GM23338 (cell line): ENCODE results near the gene THSD4. TPM values are rescaled to one million over a fixed set of nuclear protein-coding genes. Genes with fewer than 3 reads are reported as not detected.

Experiments used
- ATAC-seq: fragments of 200-7000 bp; cut with Tn5 transposase; 3 replicates; pipeline ENCODE4 v1.9.1; 2020
- DNase-seq: peaks from one replicate; pipeline ENCODE4 v3.0.0-alpha.2; 2015; ENCODE audit warnings: low spot score
- H2AFZ ChIP-seq: fragments of 200-600 bp; sonication (generic); 2 replicates; pipeline ENCODE4 v1.8.0; 2016; ENCODE audit warnings: antibody characterized with exemption, mild to moderate bottlenecking, moderate library complexity
- H3F3A ChIP-seq: fragments of 200-600 bp; sonication (generic); replicated peaks from 2 replicates; pipeline ENCODE4 v1.8.0; 2017; ENCODE audit warnings: antibody characterized with exemption, mixed run types, low read depth
- H3K27ac ChIP-seq: fragments of 200-600 bp; sonication (generic); 2 replicates; pipeline ENCODE4 v1.6.1; 2016; ENCODE audit warnings: low read depth
- H3K27me3 ChIP-seq: fragments of 200-600 bp; sonication (generic); 2 replicates; pipeline ENCODE4 v1.8.0; 2016; ENCODE audit warnings: mild to moderate bottlenecking, mixed run types, moderate library complexity; ENCODE audit not compliant: insufficient read depth
- H3K36me3 ChIP-seq: fragments of 200-600 bp; sonication (generic); 2 replicates; pipeline ENCODE4 v1.8.0; 2016; ENCODE audit warnings: mild to moderate bottlenecking; ENCODE audit not compliant: insufficient read depth
- H3K4me1 ChIP-seq: fragments of 200-600 bp; sonication (generic); 2 replicates; pipeline ENCODE4 v1.8.0; 2016; ENCODE audit warnings: mild to moderate bottlenecking, moderate library complexity; ENCODE audit not compliant: insufficient read depth
- H3K4me2 ChIP-seq: fragments of 200-600 bp; sonication (generic); 2 replicates; pipeline ENCODE4 v1.7.1; 2017; ENCODE audit warnings: mixed run types
- H3K4me3 ChIP-seq: fragments of 200-600 bp; sonication (generic); 2 replicates; pipeline ENCODE4 v1.6.1; 2016; ENCODE audit warnings: mixed run types
- H3K79me2 ChIP-seq: fragments of 200-600 bp; sonication (generic); replicated peaks from 2 replicates; pipeline ENCODE4 v1.8.0; 2017; ENCODE audit warnings: mild to moderate bottlenecking; ENCODE audit not compliant: insufficient read depth
- H3K9me2 ChIP-seq: fragments of 200-600 bp; sonication (generic); 2 replicates; pipeline ENCODE4 v1.8.0; 2017; ENCODE audit not compliant: insufficient read depth
- H4K20me1 ChIP-seq: fragments of 200-600 bp; sonication (generic); replicated peaks from 2 replicates; pipeline ENCODE4 v1.8.0; 2017; ENCODE audit warnings: mild to moderate bottlenecking; ENCODE audit not compliant: insufficient read depth
- H3K27ac Mint-ChIP-seq: 2 replicates; pipeline ENCODE4 v1.8.0; 2020; ENCODE audit warnings: inconsistent platforms, mild to moderate bottlenecking, moderate library complexity, mixed read lengths
- H3K27me3 Mint-ChIP-seq: 3 replicates; pipeline ENCODE4 v1.8.0; 2022; ENCODE audit warnings: low read depth, mild to moderate bottlenecking, moderate library complexity, mixed read lengths, inconsistent platforms; ENCODE audit not compliant: insufficient read depth, poor library complexity
- H3K36me3 Mint-ChIP-seq: 3 replicates; pipeline ENCODE4 v1.8.0; 2021; ENCODE audit warnings: low read depth, mild to moderate bottlenecking, inconsistent platforms, moderate library complexity, mixed read lengths
- H3K4me1 Mint-ChIP-seq: 3 replicates; pipeline ENCODE4 v1.8.0; 2020; ENCODE audit warnings: mild to moderate bottlenecking, inconsistent platforms, mixed read lengths
- H3K4me3 Mint-ChIP-seq: 3 replicates; pipeline ENCODE4 v1.8.0; 2021; ENCODE audit warnings: moderate library complexity, mild to moderate bottlenecking, inconsistent platforms, mixed read lengths
- H3K9me3 Mint-ChIP-seq: 3 replicates; pipeline ENCODE4 v1.8.0; 2020; ENCODE audit warnings: moderate library complexity, mild to moderate bottlenecking, inconsistent platforms, mixed read lengths
- CTCF ChIP-seq, 2 experiments: fragments of 200-600 bp in 1 of 2; sonication (generic) in 1 of 2; conservative IDR thresholded peaks; 2 replicates each; pipeline versions ENCODE4 v1.5.1 to v1.6.1; 2016 to 2017; ENCODE audit warnings: antibody characterized with exemption in 2 of 2, low read depth in 2 of 2, mild to moderate bottlenecking in 2 of 2, moderate library complexity in 1 of 2
- ETS1 ChIP-seq: IDR thresholded peaks from 2 replicates; pipeline ENCODE4 v1.6.1; 2016; ENCODE audit warnings: antibody characterized with exemption
- EZH2 ChIP-seq: fragments of 200-600 bp; sonication (generic); IDR thresholded peaks from one replicate; pipeline ENCODE4 v1.8.0; 2017; ENCODE audit warnings: antibody characterized with exemption, mild to moderate bottlenecking, low read depth; ENCODE audit not compliant: unreplicated experiment
- JUNB ChIP-seq: IDR thresholded peaks from one replicate; pipeline ENCODE4 v1.6.1; 2016; ENCODE audit warnings: antibody characterized with exemption; ENCODE audit not compliant: unreplicated experiment
- NANOG ChIP-seq: IDR thresholded peaks from 2 replicates; pipeline ENCODE4 v1.6.1; 2016; ENCODE audit warnings: antibody characterized with exemption, borderline replicate concordance
- REST ChIP-seq: IDR thresholded peaks from one replicate; pipeline ENCODE4 v1.6.1; 2018; ENCODE audit warnings: antibody characterized with exemption; ENCODE audit not compliant: unreplicated experiment
- ZNF114 ChIP-seq: fragments of 250-450 bp; sonication (Bioruptor Pico); IDR thresholded peaks from 2 replicates; pipeline ENCODE4 v1.5.0; 2020; ENCODE audit warnings: mild to moderate bottlenecking, moderate library complexity
- polyA plus RNA-seq: library from polyadenylated mRNA; unstranded; fragments of >200 nt; fragmentation: Nextera tagmentation; extraction: Ambion mirVana; gene quantifications from 2 replicates; pipeline ENCODE4 v1.2.1, GENCODE V29; 2016
- total RNA-seq: library from RNA; depleted of rRNA; stranded (reverse); fragments of >200 nt; shearing (Covaris generic); gene quantifications from 2 replicates; pipeline ENCODE4 v1.2.3, GENCODE V29; 2014

The THSD4 gene
- total and polyA plus RNA-seq, 2 experiments from 2014 or later = 2.0 to 7.4 TPM

GRCh38 chr15:71598741-71599140, 483.5 kb downstream of the THSD4 start:
- no peak overlapping the region for H3K27ac ChIP-seq
- H3K4me3 Mint-ChIP-seq = no peak overlapping the region
- peaks cover 2% of the 10 kb centered on the region for H3K27me3 Mint-ChIP-seq
- 0 out of 2 replicates have a peak, but pooled peaks cover 2% of the 10 kb centered on the region for H3K9me2 ChIP-seq
- ATAC-seq (no peak), DNase-seq (no peak)
- no peaks in the 10 kb centered on the region for H3K36me3 ChIP-seq
- no peak overlapping the region for H3K4me2 ChIP-seq
- TF ChIP-seq ZNF114 (CRISPR knock-in tag) (no peak), NANOG (no peak), REST (no peak), ETS1 (no peak), CTCF (conservative IDR thresholded peaks at IDR 0.05; ENCODE audit: low read depth in 2 of 2) (no peak), EZH2 (no peak)
- no peak overlapping the region for H3K4me3 ChIP-seq
- no peaks in the 10 kb centered on the region for H4K20me1 ChIP-seq
- H2AFZ ChIP-seq = no peak overlapping the region
- H3K4me1 Mint-ChIP-seq = peaks cover 9% of the 10 kb centered on the region; the same call in 2 of the 3 replicates
- H3K36me3 Mint-ChIP-seq = peaks cover 7% of the 10 kb centered on the region; the same call in 2 of the 3 replicates
- no peaks in the 10 kb centered on the region for H3K79me2 ChIP-seq
- H3K4me1 ChIP-seq = no peaks in the 10 kb centered on the region
- H3F3A ChIP-seq = no peaks in the 10 kb centered on the region
- H3K27ac Mint-ChIP-seq = no peak overlapping the region
- no peaks in the 10 kb centered on the region for H3K27me3 ChIP-seq
- peaks cover 6% of the 10 kb centered on the region; the same call in 1 of the 3 replicates for H3K9me3 Mint-ChIP-seq

GRCh38 chr15:71599418-71600151, 484.3 kb downstream of the THSD4 start:
- peaks cover 4% of the 10 kb centered on the region; the same call in 1 of the 3 replicates for H3K9me3 Mint-ChIP-seq
- no peak for ATAC-seq
- H3K27ac Mint-ChIP-seq = no peak overlapping the region
- no peak for TF ChIP-seq JUNB
- Histone ChIP-seq H4K20me1 (no peaks in the 10 kb centered on the region), H3K79me2 (no peaks in the 10 kb centered on the region), H3K36me3 (no peaks in the 10 kb centered on the region), H2AFZ (no peak overlapping the region), H3K9me2 (0 out of 2 replicates have a peak, but pooled peaks cover 2% of the 10 kb centered on the region), H3F3A (no peaks in the 10 kb centered on the region), H3K4me3 (no peak overlapping the region), H3K27ac (no peak overlapping the region), H3K4me1 (no peaks in the 10 kb centered on the region), H3K4me2 (no peak overlapping the region), H3K27me3 (no peaks in the 10 kb centered on the region)
- no peak for DNase-seq
- no peak overlapping the region for H3K4me3 Mint-ChIP-seq
- peaks cover 9% of the 10 kb centered on the region; the same call in 2 of the 3 replicates for H3K4me1 Mint-ChIP-seq
- peaks cover 5% of the 10 kb centered on the region; the same call in 2 of the 3 replicates for H3K36me3 Mint-ChIP-seq
- peaks cover 2% of the 10 kb centered on the region for H3K27me3 Mint-ChIP-seq
